GM10847 (cell line): ENCODE measurements around the gene DLD.

Source experiments
- POLR2A ChIP-seq: IDR thresholded peaks from 2 replicates; pipeline ENCODE4 v1.6.1; 2011; ENCODE audit not compliant: insufficient read length; ENCODE audit errors: extremely low read depth

DLD gene

DNA sequence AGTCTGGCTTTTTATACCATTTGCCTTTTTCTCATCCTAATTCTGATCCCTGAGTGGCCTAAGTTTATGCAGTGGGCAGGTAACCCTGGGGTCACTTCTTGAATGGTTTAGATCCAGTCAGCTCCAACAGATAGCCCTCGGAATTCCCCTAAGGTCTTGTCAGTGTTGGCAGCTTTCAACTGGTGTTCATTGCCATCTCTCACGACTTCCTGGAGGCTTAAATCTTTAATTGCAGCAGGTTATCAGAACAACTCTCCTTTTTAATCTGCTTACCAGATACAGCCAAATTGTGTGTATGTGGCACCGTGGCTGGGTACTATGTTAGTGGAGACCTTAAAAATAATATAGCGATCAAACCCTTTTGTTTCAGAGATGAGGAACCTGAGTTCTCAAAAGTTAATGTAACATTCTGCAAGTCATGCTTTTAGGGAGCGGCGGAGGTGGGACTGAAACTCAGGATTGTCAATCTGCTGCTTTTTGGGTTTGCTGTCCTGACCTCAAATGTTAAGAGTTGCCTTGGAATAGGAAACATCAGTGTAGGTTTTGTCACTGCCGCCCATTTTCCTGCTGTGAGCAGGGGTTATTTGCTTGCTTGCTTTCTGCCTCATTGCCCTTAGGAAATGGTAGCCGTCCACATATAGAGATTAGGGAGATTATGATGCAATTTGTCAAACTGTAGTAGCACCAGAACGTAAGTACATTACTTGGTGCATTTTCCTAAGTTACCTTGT, 818 bp downstream of the DLD start:
- TF ChIP-seq POLR2A: no peak

GRCh38 chr7:107898997-107899594, 8.1 kb downstream of the DLD start:
- TF ChIP-seq POLR2A: no peak

GRCh38 chr7:107900496-107901015, 9.6 kb downstream of the DLD start:
- no peak for TF ChIP-seq POLR2A

DNA sequence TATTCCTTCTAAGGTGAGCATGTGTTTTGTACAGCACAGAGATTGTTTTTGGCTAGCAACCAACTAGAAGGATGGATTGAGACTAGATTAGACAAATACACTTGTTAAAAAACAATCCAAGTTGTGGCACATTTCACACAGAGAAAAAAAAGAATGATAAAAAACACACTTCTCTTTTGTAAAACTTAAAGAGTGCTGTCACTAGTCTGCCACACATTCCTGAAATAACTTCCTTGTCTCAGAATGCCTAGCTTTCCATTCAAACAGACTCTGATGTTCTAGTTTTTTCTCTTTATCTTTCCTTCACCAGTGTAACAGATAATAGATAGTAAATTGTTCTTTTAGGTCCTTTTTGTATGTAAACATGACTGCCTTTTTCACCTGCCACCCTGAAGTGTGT, 11.4 kb downstream of the DLD start:
- no peak for TF ChIP-seq POLR2A

- TF ChIP-seq POLR2A: no peak
These were observed 16.8 kb downstream of the DLD start for GRCh38 chr7:107907790-107908189.

- TF ChIP-seq POLR2A: no peak
These were observed 18.5 kb downstream of the DLD start for GRCh38 chr7:107909445-107909844.

GRCh38 chr7:107911981-107912380, 21.0 kb downstream of the DLD start:
- no peak for TF ChIP-seq POLR2A

DNA sequence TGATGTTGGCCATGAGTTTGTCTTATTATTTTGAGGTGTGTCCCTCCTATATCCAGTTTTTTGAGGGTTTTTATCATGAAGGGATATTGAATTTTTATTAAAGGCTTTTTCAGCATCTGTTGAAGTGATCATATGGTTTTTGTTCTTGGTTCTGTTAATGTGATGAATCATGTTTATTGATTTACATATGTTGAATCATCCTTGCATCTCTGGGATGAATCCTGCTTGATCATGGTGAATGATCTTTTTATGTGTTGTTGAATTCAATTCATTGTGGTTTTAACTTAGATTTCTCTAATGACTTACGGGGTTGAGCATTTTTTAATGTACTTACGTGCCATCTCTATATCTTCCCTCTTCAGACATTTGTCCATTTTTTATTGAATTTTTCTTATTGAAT, 22.9 kb downstream of the DLD start:
- TF ChIP-seq POLR2A: no peak

DNA sequence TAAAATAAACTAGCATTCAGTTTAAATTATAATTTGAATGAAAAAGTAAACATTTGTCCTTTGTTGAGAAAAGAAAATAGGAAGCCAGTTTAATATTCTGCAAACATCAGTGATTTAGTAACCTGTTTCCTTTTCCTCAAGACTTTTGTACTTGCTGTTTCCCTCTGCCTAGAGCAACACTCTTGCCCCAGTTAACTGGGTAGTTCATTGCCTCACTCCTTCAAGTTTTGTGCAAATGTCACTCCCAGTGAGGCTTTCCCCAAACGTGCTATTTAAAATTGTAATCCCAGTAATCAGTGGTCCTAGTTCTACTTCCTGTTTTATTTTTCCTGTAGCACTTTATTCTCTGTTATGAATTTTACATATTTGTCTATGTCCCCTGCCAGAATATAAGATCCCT, 23.8 kb downstream of the DLD start:
- no peak for TF ChIP-seq POLR2A

GRCh38 chr7:107915541-107915940, 24.6 kb downstream of the DLD start:
- no peak for TF ChIP-seq POLR2A

DNA sequence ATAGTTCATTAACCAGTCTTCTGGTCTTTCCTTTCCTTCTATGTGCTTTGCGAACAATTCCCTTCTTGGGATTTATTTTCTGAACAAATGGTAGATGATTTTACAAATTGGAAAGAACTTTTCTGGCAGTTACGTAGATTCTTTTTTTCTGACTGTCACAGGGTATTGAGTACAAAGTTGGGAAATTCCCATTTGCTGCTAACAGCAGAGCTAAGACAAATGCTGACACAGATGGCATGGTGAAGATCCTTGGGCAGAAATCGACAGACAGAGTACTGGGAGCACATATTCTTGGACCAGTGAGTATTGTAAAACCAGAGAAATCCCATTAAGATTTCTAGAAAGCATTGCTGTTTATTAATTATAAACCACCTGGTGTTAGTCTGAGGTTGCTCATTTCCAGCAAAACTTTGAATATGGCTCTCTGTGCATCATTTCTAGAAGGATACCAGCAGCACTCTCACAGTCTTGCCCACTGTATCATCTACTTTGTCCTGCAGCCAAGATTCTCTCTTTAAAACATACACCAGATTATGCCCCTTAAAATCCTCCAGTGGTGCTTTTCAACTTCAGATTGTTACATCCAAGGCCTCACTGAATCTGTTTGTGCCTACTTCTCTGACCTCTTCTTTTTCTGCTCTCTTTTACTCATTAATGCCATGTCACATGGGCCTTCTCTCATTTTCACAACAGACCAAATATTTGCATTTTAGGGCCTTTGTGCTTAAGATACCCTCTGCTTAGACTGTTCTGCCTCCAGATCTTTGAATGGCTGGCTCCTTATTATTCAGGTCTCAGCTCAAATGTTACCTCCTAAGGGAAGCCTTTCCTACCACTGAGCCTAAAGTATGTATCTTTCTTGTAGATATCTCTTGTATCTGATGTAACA, 27.0 kb downstream of the DLD start:
- TF ChIP-seq POLR2A: no peak

GRCh38 chr7:107918948-107919347, 28.0 kb downstream of the DLD start:
- no peak for TF ChIP-seq POLR2A

GRCh38 chr7:107920048-107920772, 29.2 kb downstream of the DLD start:
- no peak for TF ChIP-seq POLR2A

- TF ChIP-seq POLR2A: no peak
These were observed 31.9 kb downstream of the DLD start for GRCh38 chr7:107922886-107923285.
